Adrenal gland (tissue), 12 donors: ENCODE measurements around the gene CLEC4G. TPM values are rescaled to one million over a fixed set of nuclear protein-coding genes. Genes with fewer than 3 reads are reported as not detected.

Source experiments
- DNase-seq, 7 donors: peaks; one replicate each; pipeline ENCODE4 v3.0.0-alpha.2; 2019 to 2020
- H3K27ac ChIP-seq, 5 donors: fragments of 200-600 bp; sonication (generic) in 4 of 5; 1 replicate in 3 of 5; 2 replicates in 2 of 5; pipeline versions ENCODE4 v1.5.1 to v1.8.0; 2016 to 2020; ENCODE audit warnings: mild to moderate bottlenecking in 1 of 5
- H3K27me3 ChIP-seq: fragments of 200-600 bp; 2 replicates; pipeline ENCODE4 v1.8.0; 2021
- H3K36me3 ChIP-seq, 2 donors: fragments of 200-600 bp; replicated peaks in 1 of 2; 1 replicate in 1 of 2; 2 replicates in 1 of 2; pipeline versions ENCODE4 v1.5.1 to v1.8.0; 2018 to 2022
- H3K4me1 ChIP-seq, 2 donors: fragments of 200-600 bp; replicated peaks in 1 of 2; 1 replicate in 1 of 2; 2 replicates in 1 of 2; pipeline versions ENCODE4 v1.5.1 to v1.8.0; 2018 to 2021
- H3K4me3 ChIP-seq, 4 donors: fragments of 200-600 bp; sonication (generic) in 3 of 4; one replicate each; pipeline ENCODE4 v1.5.1; 2016 to 2018
- H3K9me3 ChIP-seq, 3 donors: fragments of 200-600 bp; sonication (generic) in 1 of 3; replicated peaks in 1 of 3; 1 replicate in 2 of 3; 2 replicates in 1 of 3; pipeline versions ENCODE4 v1.5.1 to v1.8.0; 2016 to 2021
- POLR2A ChIP-seq, 2 donors: fragments of 450-650 bp; IDR thresholded peaks; one replicate each; pipeline ENCODE4 v1.6.1; 2017; ENCODE audit warnings: antibody characterized with exemption in 2 of 2, mild to moderate bottlenecking in 2 of 2, moderate library complexity in 1 of 2
- WGBS, 4 donors: extraction: QIAGEN DNeasy Blood & Tissue Kit in 2 of 4; methylation state at CpG; one replicate each; pipeline versions ENCODE4 v1.1.5 to v1.1.7; 2013 to 2017; 5-methylcytosine and 5-hydroxymethylcytosine counted together
- intact Hi-C, 2 donors: fragments of 100-400 bp; cut with DNase I; formaldehyde crosslinking; loops; one replicate each; pipeline versions ENCODE4 v1.14.1 to v1.15.0; 2022 to 2023
- polyA plus RNA-seq, 3 donors: library from polyadenylated mRNA; stranded (reverse); fragments of 200-250 nt in 2 of 3; fragments of 350-450 nt in 1 of 3; fragmentation: Illumina TruSeq in 1 of 3; extraction: RNeasy Lipid Tissue Mini Kit (QIAGEN cat#74804) in 1 of 3; gene quantifications; one replicate each; pipeline ENCODE4 v1.2.3, GENCODE V29; 2013 to 2014
- total RNA-seq, 9 donors: library from RNA; depleted of rRNA in 4 of 9; stranded (reverse); fragments of >200 nt in 4 of 9; fragments of 120-200 nt in 1 of 9; fragmentation: NEBNext Ultra II Directional in 1 of 9; extraction: Animal tissue kit (Norgen Biotek cat#: 25700) in 1 of 9; gene quantifications; one replicate each; pipeline versions ENCODE4 v1.1.0 to v1.2.4, GENCODE V29; 2013 to 2023
- TF ChIP-seq, protein P1 (sequence below), 6 experiments: fragments of 450-650 bp in 4 of 6; fragments of 200-600 bp in 2 of 6; sonication (generic) in 1 of 6; IDR thresholded peaks; 1 replicate in 5 of 6; 2 replicates in 1 of 6; pipeline versions ENCODE4 v1.5.1 to v1.8.0; 2016 to 2021; ENCODE audit warnings: antibody characterized with exemption in 6 of 6, mild to moderate bottlenecking in 2 of 6, moderate library complexity in 1 of 6
- donor health status: healthy with polysubstance abuse.
- donor health status: Bipolar disorder and iron deficiency.
- donor health status: DM: yes; HTN: yes; CAD: no.
- donor health status: DM: no; HTN: no; CAD: no.
- donor health status: DM: no; HTN: no; CAD: no.
- donor health status: DM: yes; HTN: yes; CAD: no.

Gene CLEC4G
- total and polyA plus RNA-seq, 12 donors = 0.26 to 2.2 (median 0.87) TPM; not detected in 4

DNA sequence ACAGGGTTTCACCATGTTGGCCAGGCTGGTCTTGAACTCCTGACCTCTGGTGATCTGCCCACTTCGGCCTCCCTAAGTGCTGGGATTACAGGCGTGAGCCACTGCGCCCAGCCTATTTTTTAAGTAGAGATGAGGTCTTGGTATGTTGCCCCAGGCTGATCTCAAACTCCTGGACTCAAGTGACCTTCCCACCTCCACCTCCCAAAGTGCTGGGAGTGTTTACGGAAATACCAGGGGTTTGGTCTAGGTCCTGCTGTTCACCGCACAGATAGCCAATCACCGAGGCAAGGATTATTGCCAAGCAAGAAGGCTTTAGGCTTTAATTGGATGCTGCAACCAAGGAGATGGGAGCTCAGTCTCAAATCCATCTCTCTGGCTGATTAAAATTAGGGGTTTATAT, 11.6 kb downstream of the CLEC4G start:
- 77 to 86% (median 81%) methylated on average over 4 to 6 of the region's 6 CpGs for WGBS, 4 donors
- DNase-seq = no peak
- no peak overlapping the region for H3K4me3 ChIP-seq
- no peaks in the 10 kb centered on the region for H3K9me3 ChIP-seq
- H3K4me1 ChIP-seq = no peaks in the 10 kb centered on the region
- H3K27ac ChIP-seq = no peak overlapping the region
- H3K27me3 ChIP-seq = no peaks in the 10 kb centered on the region
- intact Hi-C loops = no loop called here
- no peaks in the 10 kb centered on the region for H3K36me3 ChIP-seq
- TF ChIP-seq, protein P1, sequence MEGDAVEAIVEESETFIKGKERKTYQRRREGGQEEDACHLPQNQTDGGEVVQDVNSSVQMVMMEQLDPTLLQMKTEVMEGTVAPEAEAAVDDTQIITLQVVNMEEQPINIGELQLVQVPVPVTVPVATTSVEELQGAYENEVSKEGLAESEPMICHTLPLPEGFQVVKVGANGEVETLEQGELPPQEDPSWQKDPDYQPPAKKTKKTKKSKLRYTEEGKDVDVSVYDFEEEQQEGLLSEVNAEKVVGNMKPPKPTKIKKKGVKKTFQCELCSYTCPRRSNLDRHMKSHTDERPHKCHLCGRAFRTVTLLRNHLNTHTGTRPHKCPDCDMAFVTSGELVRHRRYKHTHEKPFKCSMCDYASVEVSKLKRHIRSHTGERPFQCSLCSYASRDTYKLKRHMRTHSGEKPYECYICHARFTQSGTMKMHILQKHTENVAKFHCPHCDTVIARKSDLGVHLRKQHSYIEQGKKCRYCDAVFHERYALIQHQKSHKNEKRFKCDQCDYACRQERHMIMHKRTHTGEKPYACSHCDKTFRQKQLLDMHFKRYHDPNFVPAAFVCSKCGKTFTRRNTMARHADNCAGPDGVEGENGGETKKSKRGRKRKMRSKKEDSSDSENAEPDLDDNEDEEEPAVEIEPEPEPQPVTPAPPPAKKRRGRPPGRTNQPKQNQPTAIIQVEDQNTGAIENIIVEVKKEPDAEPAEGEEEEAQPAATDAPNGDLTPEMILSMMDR (IDR thresholded peaks at IDR 0.05) = no peak

DNA sequence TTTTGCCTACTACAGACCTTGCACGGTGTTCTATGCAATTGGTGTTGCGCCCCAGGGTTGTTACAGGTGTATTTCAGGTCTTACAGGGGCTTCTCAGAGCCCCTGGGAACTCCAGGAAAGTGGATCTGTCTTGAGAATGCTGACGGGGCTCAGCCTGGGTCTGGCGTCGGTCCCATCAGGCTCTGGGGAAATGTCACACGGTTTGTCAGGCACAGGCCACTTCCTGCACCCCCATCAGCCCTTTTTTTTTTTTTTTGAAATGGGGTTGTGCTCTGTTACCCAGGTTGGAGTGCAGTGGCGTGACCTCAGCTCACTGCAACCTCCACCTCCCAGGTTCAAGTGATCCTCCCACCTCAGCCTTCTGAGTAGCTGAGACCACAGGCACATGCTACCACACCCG, 13.2 kb downstream of the CLEC4G start:
- 55 to 67% (median 64%) methylated on average over 8 of the region's 8 CpGs for WGBS, 4 donors
- H3K27ac ChIP-seq = no peak overlapping the region
- peak in 1 of 7 donors; percentile 27 for DNase-seq
- H3K27me3 ChIP-seq = no peaks in the 10 kb centered on the region
- no peak for TF ChIP-seq POLR2A (IDR thresholded peaks at IDR 0.05)
- TF ChIP-seq, protein P1 (IDR thresholded peaks at IDR 0.05) = no peak
- H3K4me1 ChIP-seq = no peaks in the 10 kb centered on the region
- H3K36me3 ChIP-seq = no peaks in the 10 kb centered on the region
- intact Hi-C loops = no loop called here
- no peak overlapping the region for H3K4me3 ChIP-seq
- no peaks in the 10 kb centered on the region for H3K9me3 ChIP-seq

DNA sequence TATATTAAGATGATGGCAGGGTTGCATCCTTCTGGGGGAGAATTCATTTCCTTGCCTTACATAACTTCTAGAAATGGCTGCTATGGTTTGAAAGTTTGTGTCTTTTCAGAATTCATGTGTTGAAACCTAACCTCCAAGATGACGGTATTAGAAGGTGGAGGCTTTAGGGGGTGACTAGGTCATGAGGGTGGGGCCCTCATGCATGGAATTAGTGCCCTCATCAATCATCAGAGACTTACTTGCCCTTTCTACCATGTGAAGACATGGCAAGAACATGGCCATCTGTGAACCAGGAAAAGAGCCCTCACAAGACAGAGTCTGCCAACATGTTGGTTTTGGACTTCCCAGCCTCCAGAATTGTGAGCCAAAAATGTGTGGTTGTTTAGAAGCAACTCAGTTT, 15.1 kb downstream of the CLEC4G start:
- no peak for DNase-seq
- 59 to 87% (median 77%) methylated on average over 1 of the region's 1 CpG for WGBS, 4 donors
- no peak overlapping the region for H3K4me3 ChIP-seq
- no peaks in the 10 kb centered on the region for H3K36me3 ChIP-seq
- no peaks in the 10 kb centered on the region for H3K9me3 ChIP-seq
- intact Hi-C loops = no loop called here
- no peaks in the 10 kb centered on the region for H3K4me1 ChIP-seq
- H3K27ac ChIP-seq = no peak overlapping the region
- TF ChIP-seq POLR2A (IDR thresholded peaks at IDR 0.05) = no peak
- TF ChIP-seq, protein P1 (IDR thresholded peaks at IDR 0.05) = no peak
- no peaks in the 10 kb centered on the region for H3K27me3 ChIP-seq

DNA sequence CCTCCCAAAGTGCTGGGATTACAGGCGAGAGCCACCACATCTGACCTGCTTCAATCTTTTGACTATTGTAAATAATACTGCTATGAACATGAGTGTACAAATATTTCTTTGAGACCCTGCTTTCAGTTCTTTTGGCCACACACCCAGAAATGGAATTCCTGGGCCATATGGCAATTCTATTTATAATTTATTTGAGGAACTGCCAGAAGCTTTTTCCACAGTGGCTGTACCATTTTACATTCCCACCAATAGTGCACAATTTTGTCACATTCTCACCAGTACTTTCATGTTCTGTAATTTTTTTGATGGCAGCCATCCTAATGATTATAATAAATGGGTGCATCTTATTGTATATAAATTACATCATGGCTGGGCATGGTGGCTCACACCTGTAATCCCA, 16.2 kb downstream of the CLEC4G start:
- H3K4me3 ChIP-seq = no peak overlapping the region
- no peaks in the 10 kb centered on the region for H3K27me3 ChIP-seq
- no peaks in the 10 kb centered on the region for H3K4me1 ChIP-seq
- no peak for DNase-seq
- H3K27ac ChIP-seq = no peak overlapping the region
- no peaks in the 10 kb centered on the region for H3K36me3 ChIP-seq
- TF ChIP-seq, protein P1 (IDR thresholded peaks at IDR 0.05) = no peak
- no peak for TF ChIP-seq POLR2A (IDR thresholded peaks at IDR 0.05)
- intact Hi-C loops = no loop called here
- H3K9me3 ChIP-seq = no peaks in the 10 kb centered on the region
- 56 to 86% (median 66%) methylated on average over 1 of the region's 1 CpG for WGBS, 4 donors
